Endothelial cell (in vitro differentiated cells): ENCODE data around the gene MCCD1. TPM values are rescaled to one million over a fixed set of nuclear protein-coding genes. Genes with fewer than 3 reads are reported as not detected.

Experiments used
- DNase-seq: peaks from one replicate; pipeline ENCODE4 v3.0.0; 2021; ENCODE audit warnings: low spot score
- H3K27ac Mint-ChIP-seq: one replicate; pipeline ENCODE4 v1.8.0; 2021; ENCODE audit warnings: mixed read lengths, inconsistent platforms; ENCODE audit not compliant: unreplicated experiment
- H3K27me3 Mint-ChIP-seq: one replicate; pipeline ENCODE4 v1.8.0; 2021; ENCODE audit warnings: mild to moderate bottlenecking, moderate library complexity, mixed read lengths, inconsistent platforms; ENCODE audit not compliant: unreplicated experiment
- H3K36me3 Mint-ChIP-seq: one replicate; pipeline ENCODE4 v1.8.0; 2021; ENCODE audit warnings: mild to moderate bottlenecking, low read depth, mixed read lengths, inconsistent platforms; ENCODE audit not compliant: unreplicated experiment
- H3K4me1 Mint-ChIP-seq: one replicate; pipeline ENCODE4 v1.8.0; 2021; ENCODE audit warnings: mild to moderate bottlenecking, mixed read lengths, inconsistent platforms; ENCODE audit not compliant: unreplicated experiment
- H3K4me3 Mint-ChIP-seq: one replicate; pipeline ENCODE4 v1.8.0; 2021; ENCODE audit warnings: mild to moderate bottlenecking, mixed read lengths, inconsistent platforms; ENCODE audit not compliant: unreplicated experiment
- H3K9me3 Mint-ChIP-seq: one replicate; pipeline ENCODE4 v1.8.0; 2021; ENCODE audit warnings: mixed read lengths, inconsistent platforms; ENCODE audit not compliant: unreplicated experiment
- CTCF ChIP-seq: fragments of 200-600 bp; sonication (generic); IDR thresholded peaks from one replicate; pipeline ENCODE4 v1.5.0; 2021; ENCODE audit warnings: antibody characterized with exemption; ENCODE audit not compliant: unreplicated experiment
- total RNA-seq: library from RNA; stranded (reverse); fragmentation: NEBNext Ultra II Directional; extraction: Animal tissue kit (Norgen Biotek cat#: 25700); gene quantifications from one replicate; pipeline ENCODE4 v1.2.1, GENCODE V29; 2021; ENCODE audit not compliant: unreplicated experiment

The MCCD1 gene
- total RNA-seq, 1 donor from 2014 or later, result not detected

GRCh38 chr6:31534011-31534410 lies 5.2 kb downstream of the MCCD1 start:
- peaks cover 60% of the 10 kb centered on the region for H3K36me3 Mint-ChIP-seq
- H3K9me3 Mint-ChIP-seq, result no peaks in the 10 kb centered on the region
- no peak overlapping the region for H3K4me3 Mint-ChIP-seq
- peaks cover 7% of the 10 kb centered on the region for H3K4me1 Mint-ChIP-seq
- no peak overlapping the region for H3K27ac Mint-ChIP-seq
- DNase-seq, result no peak
- no peak for TF ChIP-seq CTCF
- H3K27me3 Mint-ChIP-seq, result peaks cover 4% of the 10 kb centered on the region

- DNase-seq, result no peak
- H3K36me3 Mint-ChIP-seq, result peaks cover 65% of the 10 kb centered on the region
- no peak overlapping the region for H3K4me3 Mint-ChIP-seq
- peaks cover 12% of the 10 kb centered on the region for H3K4me1 Mint-ChIP-seq
- H3K9me3 Mint-ChIP-seq, result no peaks in the 10 kb centered on the region
- H3K27ac Mint-ChIP-seq, result no peak overlapping the region
- peaks cover 5% of the 10 kb centered on the region for H3K27me3 Mint-ChIP-seq
- TF ChIP-seq CTCF, result no peak
These were observed 5.8 kb downstream of the MCCD1 start for GRCh38 chr6:31534521-31535040.

- H3K27ac Mint-ChIP-seq, result no peak overlapping the region
- TF ChIP-seq CTCF, result no peak
- peaks cover 21% of the 10 kb centered on the region for H3K4me1 Mint-ChIP-seq
- peak overlapping the region; percentile 39 for H3K4me3 Mint-ChIP-seq
- H3K27me3 Mint-ChIP-seq, result peaks cover 7% of the 10 kb centered on the region
- H3K36me3 Mint-ChIP-seq, result peaks cover 65% of the 10 kb centered on the region
- no peak for DNase-seq
- H3K9me3 Mint-ChIP-seq, result no peaks in the 10 kb centered on the region
These were observed 7.0 kb downstream of the MCCD1 start for GRCh38 chr6:31535538-31536324.

- peak overlapping the region; percentile 99 for H3K4me3 Mint-ChIP-seq
- peaks cover 46% of the 10 kb centered on the region for H3K36me3 Mint-ChIP-seq
- no peak for TF ChIP-seq CTCF
- no peaks in the 10 kb centered on the region for H3K9me3 Mint-ChIP-seq
- H3K4me1 Mint-ChIP-seq, result peaks cover 25% of the 10 kb centered on the region
- no peak overlapping the region for H3K27ac Mint-ChIP-seq
- DNase-seq, result no peak
- H3K27me3 Mint-ChIP-seq, result peaks cover 8% of the 10 kb centered on the region
These were observed 10.1 kb downstream of the MCCD1 start for GRCh38 chr6:31538805-31539400.

GRCh38 chr6:31540640-31541039 lies 11.9 kb downstream of the MCCD1 start:
- H3K4me1 Mint-ChIP-seq, result peaks cover 25% of the 10 kb centered on the region
- H3K36me3 Mint-ChIP-seq, result peaks cover 38% of the 10 kb centered on the region
- H3K9me3 Mint-ChIP-seq, result no peaks in the 10 kb centered on the region
- DNase-seq, result no peak
- H3K4me3 Mint-ChIP-seq, result peak overlapping the region; percentile 99
- H3K27me3 Mint-ChIP-seq, result peaks cover 8% of the 10 kb centered on the region
- TF ChIP-seq CTCF, result no peak
- peak overlapping the region; percentile 92 for H3K27ac Mint-ChIP-seq
